ENCODE data around the gene MYRF. TPM values are rescaled to one million over a fixed set of nuclear protein-coding genes. Genes with fewer than 3 reads are reported as not detected.

Gene MYRF
- total and polyA plus RNA-seq, 2 of the 13 experiments (the other 11 are each of a cell fraction or from before 2014, with no cell fraction given) = 10.2 to 25.9 TPM

GRCh38 chr11:61733120-61733978 is 19.1 kb upstream of the MYRF start (continued):
- TF ChIP-seq ZNF275 (CRISPR knock-in tag; IDR thresholded peaks at IDR 0.05; ENCODE audit: borderline replicate concordance) (no peak), MIER3 (CRISPR knock-in tag; IDR thresholded peaks at IDR 0.05; ENCODE audit: borderline replicate concordance) (0 out of 2 replicates have a peak, but pooled peaks have one; percentile 42), HDAC2 (CRISPR knock-in tag; IDR thresholded peaks at IDR 0.05) (peak; percentile 27; the same call in 1 of the 2 replicates), NAIF1 (CRISPR knock-in tag; IDR thresholded peaks at IDR 0.05; ENCODE audit: borderline replicate concordance) (peak; percentile 99), KMT2B (CRISPR knock-in tag; IDR thresholded peaks at IDR 0.05) (peak; percentile 36; the same call in 1 of the 2 replicates), STAG1 (CRISPR knock-in tag; IDR thresholded peaks at IDR 0.05) (peak; percentile 85), SMARCC2 (IDR thresholded peaks at IDR 0.05) (no peak), GATAD2A (CRISPR knock-in tag; IDR thresholded peaks at IDR 0.05) (0 out of 2 replicates have a peak, but pooled peaks have one; percentile 36), CTCF (CRISPR knock-in tag; IDR thresholded peaks at IDR 0.05) (peak; percentile 98), MAZ (IDR thresholded peaks at IDR 0.05; ENCODE audit: borderline replicate concordance, low read depth, low read length) (peak; percentile 13; the same call in 1 of the 2 replicates), MAZ (CRISPR knock-in tag; IDR thresholded peaks at IDR 0.05; ENCODE audit: low read depth) (no peak), ERF (CRISPR knock-in tag; IDR thresholded peaks at IDR 0.05) (0 out of 2 replicates have a peak, but pooled peaks have one; percentile 33), GLMP (CRISPR knock-in tag; IDR thresholded peaks at IDR 0.05; ENCODE audit: borderline replicate concordance) (no peak), ZNF891 (CRISPR knock-in tag; IDR thresholded peaks at IDR 0.05) (peak; percentile 67; the same call in 1 of the 2 replicates), ZNF207 (IDR thresholded peaks at IDR 0.05; ENCODE audit: borderline replicate concordance) (no peak), PATZ1 (CRISPR knock-in tag; IDR thresholded peaks at IDR 0.05) (0 out of 2 replicates have a peak, but pooled peaks have one; percentile 16), FOXA3 (CRISPR knock-in tag; IDR thresholded peaks at IDR 0.05) (0 out of 2 replicates have a peak, but pooled peaks have one; percentile 18), MAX (IDR thresholded peaks at IDR 0.05) (peak; percentile 80), THAP11 (CRISPR knock-in tag; IDR thresholded peaks at IDR 0.05) (0 out of 2 replicates have a peak, but pooled peaks have one; percentile 44), HNRNPLL (IDR thresholded peaks at IDR 0.05; ENCODE audit: low read depth, low read length, poor library complexity, severe bottlenecking) (peak; percentile 77), RBM22 (optimal IDR thresholded peaks at IDR 0.05; ENCODE audit: low read length) (peak; percentile 38), TAF1 (CRISPR knock-in tag; IDR thresholded peaks at IDR 0.05) (peak; percentile 24; the same call in 1 of the 2 replicates), ELF3 (CRISPR knock-in tag; IDR thresholded peaks at IDR 0.05) (0 out of 2 replicates have a peak, but pooled peaks have one; percentile 28), SIN3A (IDR thresholded peaks at IDR 0.05; ENCODE audit: borderline replicate concordance, low read depth, low read length) (peak; percentile 79; the same call in 1 of the 2 replicates)

Measured in HepG2 (cell line).